Natural killer cell (primary cell): ENCODE measurements around the gene ZNF414. TPM values are rescaled to one million over a fixed set of nuclear protein-coding genes. Genes with fewer than 3 reads are reported as not detected.

Experiments
- ATAC-seq, 3 donors: fragments of 150-1000 bp in 2 of 3; fragments of 200-7000 bp in 1 of 3; cut with Tn5 transposase; 1 replicate in 1 of 3; 2 replicates in 2 of 3; pipeline ENCODE4 v1.10.0; 2021; ENCODE audit warnings: mild to moderate bottlenecking in 2 of 3, moderate library complexity in 2 of 3
- DNase-seq, 2 donors: peaks; one replicate each; pipeline versions ENCODE4 v3.0.0 to v3.0.0-alpha.2; 2013 to 2021; ENCODE audit warnings: mixed read lengths in 1 of 2
- H3K27ac ChIP-seq: one replicate; pipeline ENCODE4 v1.5.1; 2013; ENCODE audit warnings: mild to moderate bottlenecking, low read length
- H3K27me3 ChIP-seq: one replicate; pipeline ENCODE4 v1.6.1; 2013; ENCODE audit warnings: low read length; ENCODE audit not compliant: control insufficient read depth, insufficient read depth
- H3K36me3 ChIP-seq: one replicate; pipeline ENCODE4 v1.6.1; 2013; ENCODE audit warnings: low read length; ENCODE audit not compliant: control insufficient read depth, insufficient read depth
- H3K4me1 ChIP-seq: one replicate; pipeline ENCODE4 v1.6.1; 2013; ENCODE audit warnings: low read length; ENCODE audit not compliant: control insufficient read depth, insufficient read depth
- H3K4me3 ChIP-seq: one replicate; pipeline ENCODE4 v1.5.1; 2013; ENCODE audit warnings: low read length
- H3K9me3 ChIP-seq: one replicate; pipeline ENCODE4 v1.6.1; 2013; ENCODE audit warnings: low read length; ENCODE audit not compliant: control insufficient read depth, insufficient read depth
- H3K27ac Mint-ChIP-seq, 2 donors: one replicate each; pipeline ENCODE4 v1.8.0; 2022; ENCODE audit warnings: mild to moderate bottlenecking in 2 of 2, mixed read lengths in 2 of 2, moderate library complexity in 1 of 2
- H3K27me3 Mint-ChIP-seq, 2 donors: one replicate each; pipeline ENCODE4 v1.8.0; 2022; ENCODE audit warnings: low read depth in 2 of 2, mixed read lengths in 2 of 2
- H3K36me3 Mint-ChIP-seq: one replicate; pipeline ENCODE4 v1.8.0; 2022; ENCODE audit warnings: mixed read lengths
- H3K4me1 Mint-ChIP-seq, 2 donors: one replicate each; pipeline ENCODE4 v1.8.0; 2022; ENCODE audit warnings: mixed read lengths in 2 of 2
- H3K4me3 Mint-ChIP-seq: one replicate; pipeline ENCODE4 v1.8.0; 2022; ENCODE audit warnings: mild to moderate bottlenecking, moderate library complexity, mixed read lengths
- H3K9me3 Mint-ChIP-seq, 2 donors: one replicate each; pipeline ENCODE4 v1.8.0; 2022; ENCODE audit warnings: mixed read lengths in 2 of 2
- CTCF ChIP-seq: fragments of 200-600 bp; IDR thresholded peaks from one replicate; pipeline ENCODE4 v1.8.0; 2022; ENCODE audit warnings: antibody characterized with exemption
- WGBS: methylation state at CpG from one replicate; pipeline ENCODE4 v1.1.7; 2013; ENCODE audit warnings: missing lambda C conversion rate; ENCODE audit not compliant: insufficient coverage; 5-methylcytosine and 5-hydroxymethylcytosine counted together
- intact Hi-C: fragments of 100-400 bp; cut with micrococcal nuclease; formaldehyde crosslinking; loops from one replicate; pipeline ENCODE4 v1.14.2; 2022
- total RNA-seq, 4 donors: library from RNA; stranded (reverse); fragments of 120-200 nt in 1 of 4; gene quantifications; one replicate each; pipeline versions ENCODE4 v1.2.3 to v1.2.4, GENCODE V29; 2013 to 2022

The ZNF414 gene
- total RNA-seq, 3 donors from 2014 or later (not counting 1 experiment from before 2014, with no cell fraction given), result 42.1 to 46.4 (median 42.3) TPM

- no peaks in the 10 kb centered on the region for H3K9me3 ChIP-seq
- H3K9me3 Mint-ChIP-seq, result no peaks in the 10 kb centered on the region
- peaks cover 53% of the 10 kb centered on the region for H3K4me1 ChIP-seq
- intact Hi-C loops, result no loop called here
- H3K36me3 Mint-ChIP-seq, result no peaks in the 10 kb centered on the region
- 91% methylated on average over 22 of the region's 22 CpGs for WGBS
- no peak for TF ChIP-seq CTCF
- H3K27ac ChIP-seq, result no peak overlapping the region
- DNase-seq, result no peak
- no peaks in the 10 kb centered on the region for H3K36me3 ChIP-seq
- no peaks in the 10 kb centered on the region for H3K27me3 Mint-ChIP-seq
- no peak overlapping the region for H3K27ac Mint-ChIP-seq
- H3K4me1 Mint-ChIP-seq, result peaks cover 17 to 20% of the 10 kb centered on the region in 2 donors
- H3K27me3 ChIP-seq, result no peaks in the 10 kb centered on the region
- no peak overlapping the region for H3K4me3 Mint-ChIP-seq
- no peak for ATAC-seq
- no peak overlapping the region for H3K4me3 ChIP-seq
Observed at GRCh38 chr19:8498295-8498694, 15.7 kb downstream of the ZNF414 start.

DNA sequence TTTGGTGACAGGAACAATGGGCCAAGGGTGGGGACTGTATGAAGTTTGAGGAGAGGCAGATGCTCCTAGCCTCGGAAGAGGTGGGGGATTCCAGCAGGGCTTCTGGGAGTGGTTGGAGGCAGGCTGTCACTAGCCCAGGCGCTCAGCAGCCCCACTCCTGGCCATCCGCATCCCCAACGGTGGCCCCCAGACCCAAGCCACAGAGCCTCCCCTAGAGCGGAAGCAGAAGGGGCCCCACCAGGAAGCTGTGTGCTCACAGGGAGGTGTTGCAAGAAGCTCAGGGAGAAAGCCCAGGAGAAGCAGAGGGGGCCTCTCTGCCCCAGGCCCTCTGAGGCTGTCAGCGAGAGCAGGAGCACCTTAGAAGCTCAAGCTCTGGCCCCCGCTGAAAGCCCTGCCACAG lies 19.8 kb downstream of the ZNF414 start:
- DNase-seq, result no peak
- H3K27ac Mint-ChIP-seq, result peak overlapping the region in 1 of 2 donors; percentile 33
- H3K4me3 Mint-ChIP-seq, result no peak overlapping the region

DNA sequence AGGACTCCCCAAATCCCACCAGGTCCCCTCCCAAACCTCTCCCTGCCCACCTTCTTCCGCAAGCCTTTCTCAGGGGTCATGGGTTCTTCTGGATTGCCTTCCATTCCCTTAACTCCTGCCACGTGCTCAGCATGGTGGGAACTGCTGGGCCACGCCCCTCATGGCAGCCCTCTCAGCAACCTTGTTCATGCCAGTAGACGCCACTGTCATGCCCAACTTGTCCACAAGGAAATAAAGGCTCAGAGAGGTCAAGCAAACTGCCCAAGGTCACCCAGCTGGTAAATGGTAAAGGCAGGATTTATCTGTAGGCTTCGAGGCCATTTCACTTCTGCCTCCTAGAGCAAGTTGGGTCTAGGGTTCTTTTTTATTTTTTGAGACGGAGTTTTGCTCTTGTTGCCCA lies 22.4 kb downstream of the ZNF414 start:
- H3K27me3 Mint-ChIP-seq, result no peaks in the 10 kb centered on the region
- Histone ChIP-seq H3K9me3 (no peaks in the 10 kb centered on the region), H3K27me3 (no peaks in the 10 kb centered on the region), H3K36me3 (peaks cover 18% of the 10 kb centered on the region), H3K27ac (no peak overlapping the region), H3K4me1 (peaks cover 39% of the 10 kb centered on the region), H3K4me3 (no peak overlapping the region)
- H3K4me3 Mint-ChIP-seq, result no peak overlapping the region
- H3K9me3 Mint-ChIP-seq, result no peaks in the 10 kb centered on the region
- DNase-seq, result no peak
- intact Hi-C loops, result no loop called here
- TF ChIP-seq CTCF, result no peak
- peaks cover 20 to 26% of the 10 kb centered on the region in 2 donors for H3K4me1 Mint-ChIP-seq
- 93% methylated on average over 6 of the region's 6 CpGs for WGBS
- no peak for ATAC-seq
- no peaks in the 10 kb centered on the region for H3K36me3 Mint-ChIP-seq
- no peak overlapping the region for H3K27ac Mint-ChIP-seq

More for the DNA sequence above, 19.8 kb downstream of the ZNF414 start:
- no peak for TF ChIP-seq CTCF
- Mint-ChIP-seq H3K36me3 (no peaks in the 10 kb centered on the region), H3K27me3 (no peaks in the 10 kb centered on the region), H3K9me3 (no peaks in the 10 kb centered on the region), H3K4me1 (peaks cover 0 to 5% of the 10 kb centered on the region in 2 donors)
- peak in 1 of 3 donors; percentile 35 for ATAC-seq
- Histone ChIP-seq H3K4me3 (no peak overlapping the region), H3K27me3 (no peaks in the 10 kb centered on the region), H3K27ac (no peak overlapping the region), H3K9me3 (no peaks in the 10 kb centered on the region), H3K4me1 (peaks cover 15% of the 10 kb centered on the region), H3K36me3 (peaks cover 5% of the 10 kb centered on the region)
- 25% methylated on average over 7 of the region's 7 CpGs for WGBS
- intact Hi-C loops, result no loop called here

DNA sequence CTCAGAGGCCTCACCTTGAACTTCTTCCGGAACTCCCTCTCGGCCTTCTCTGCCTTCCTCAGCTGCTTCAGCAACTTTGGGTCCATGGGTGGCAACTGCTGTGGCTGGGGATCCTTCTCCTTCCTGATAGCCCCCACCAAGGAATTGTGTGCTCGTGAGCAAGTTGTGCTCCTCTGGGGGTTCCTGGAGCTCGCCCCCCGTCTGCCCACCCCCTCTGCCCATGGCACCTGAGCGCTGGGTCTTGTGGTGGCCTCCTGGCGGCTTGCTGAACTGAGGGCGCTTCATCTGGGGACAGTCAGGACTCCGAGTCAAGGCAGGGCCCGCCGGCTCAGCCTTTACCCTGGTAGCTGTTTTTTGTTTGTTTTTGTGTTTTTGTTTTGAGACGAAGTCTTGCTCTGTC lies 23.1 kb downstream of the ZNF414 start:
- Mint-ChIP-seq H3K9me3 (no peaks in the 10 kb centered on the region), H3K36me3 (no peaks in the 10 kb centered on the region), H3K4me1 (peaks cover 26 to 32% of the 10 kb centered on the region in 2 donors), H3K4me3 (no peak overlapping the region), H3K27me3 (no peaks in the 10 kb centered on the region), H3K27ac (peak overlapping the region; percentile 45 to 47)
- ATAC-seq, result no peak
- no peaks in the 10 kb centered on the region for H3K9me3 ChIP-seq
- no peaks in the 10 kb centered on the region for H3K27me3 ChIP-seq
- intact Hi-C loops, result no loop called here
- no peak overlapping the region for H3K27ac ChIP-seq
- peaks cover 43% of the 10 kb centered on the region for H3K4me1 ChIP-seq
- peaks cover 25% of the 10 kb centered on the region for H3K36me3 ChIP-seq
- WGBS, result 85% methylated on average over 12 of the region's 12 CpGs
- no peak overlapping the region for H3K4me3 ChIP-seq
- TF ChIP-seq CTCF, result no peak
- no peak for DNase-seq
